Measurements from ENCODE around the gene PTPRR.

Gene PTPRR

GRCh38 chr12:70641691-70642090 is 278.8 kb downstream of the PTPRR start:
- no peak for DNase-seq (ENCODE audit: low read depth)
- TF ChIP-seq CTCF (conservative IDR thresholded peaks at IDR 0.05; ENCODE audit: control insufficient read depth, insufficient read depth, low read depth, low read length), result no peak
- no peak overlapping the region for H3K4me3 ChIP-seq (ENCODE audit: control insufficient read depth, low read depth, low read length)

GRCh38 chr12:70640901-70641300 is 279.6 kb downstream of the PTPRR start:
- H3K4me3 ChIP-seq (ENCODE audit: control insufficient read depth, low read depth, low read length), result no peak overlapping the region
- no peak for TF ChIP-seq CTCF (conservative IDR thresholded peaks at IDR 0.05; ENCODE audit: control insufficient read depth, insufficient read depth, low read depth, low read length)
- DNase-seq (ENCODE audit: low read depth), result no peak

- H3K4me3 ChIP-seq (ENCODE audit: control insufficient read depth, low read depth, low read length), result no peak overlapping the region
- DNase-seq (ENCODE audit: low read depth), result no peak
- no peak for TF ChIP-seq CTCF (conservative IDR thresholded peaks at IDR 0.05; ENCODE audit: control insufficient read depth, insufficient read depth, low read depth, low read length)
Measured at GRCh38 chr12:70639535-70639934, 281.0 kb downstream of the PTPRR start.

- DNase-seq (ENCODE audit: low read depth), result peak; percentile 7
- no peak for TF ChIP-seq CTCF (conservative IDR thresholded peaks at IDR 0.05; ENCODE audit: control insufficient read depth, insufficient read depth, low read depth, low read length)
Measured at GRCh38 chr12:70638639-70639360, 281.7 kb downstream of the PTPRR start.

GRCh38 chr12:70637303-70638085 is 283.0 kb downstream of the PTPRR start, which contains the start of gene PTPRB:
TSS of gene PTPRB (minus strand) at chr12:70637429. CDS start at chr12:70637395, 34 bp downstream.
- TF ChIP-seq CTCF (conservative IDR thresholded peaks at IDR 0.05; ENCODE audit: control insufficient read depth, insufficient read depth, low read depth, low read length), result no peak
- no peak for DNase-seq (ENCODE audit: low read depth)

More at GRCh38 chr12:70638639-70639360, 281.7 kb downstream of the PTPRR start:
- H3K4me3 ChIP-seq (ENCODE audit: control insufficient read depth, low read depth, low read length), result no peak overlapping the region

GRCh38 chr12:70635755-70636154 is 284.8 kb downstream of the PTPRR start:
- no peak for DNase-seq (ENCODE audit: low read depth)
- H3K4me3 ChIP-seq (ENCODE audit: control insufficient read depth, low read depth, low read length), result no peak overlapping the region
- TF ChIP-seq CTCF (conservative IDR thresholded peaks at IDR 0.05; ENCODE audit: control insufficient read depth, insufficient read depth, low read depth, low read length), result no peak

More at GRCh38 chr12:70637303-70638085, 283.0 kb downstream of the PTPRR start, which contains the start of gene PTPRB:
- no peak within 1 kb of the TSS for H3K4me3 ChIP-seq (ENCODE audit: control insufficient read depth, low read depth, low read length)

Data from fibroblast of mammary gland (primary cell).